ENCODE results near the gene PDE6H. TPM values are rescaled to one million over a fixed set of nuclear protein-coding genes. Genes with fewer than 3 reads are reported as not detected.
A peak's percentile ranks its signal among the peaks of the same experiment; 100 is the strongest.

The PDE6H gene
- total RNA-seq, 1 donor from 2014 or later: not detected

DNA sequence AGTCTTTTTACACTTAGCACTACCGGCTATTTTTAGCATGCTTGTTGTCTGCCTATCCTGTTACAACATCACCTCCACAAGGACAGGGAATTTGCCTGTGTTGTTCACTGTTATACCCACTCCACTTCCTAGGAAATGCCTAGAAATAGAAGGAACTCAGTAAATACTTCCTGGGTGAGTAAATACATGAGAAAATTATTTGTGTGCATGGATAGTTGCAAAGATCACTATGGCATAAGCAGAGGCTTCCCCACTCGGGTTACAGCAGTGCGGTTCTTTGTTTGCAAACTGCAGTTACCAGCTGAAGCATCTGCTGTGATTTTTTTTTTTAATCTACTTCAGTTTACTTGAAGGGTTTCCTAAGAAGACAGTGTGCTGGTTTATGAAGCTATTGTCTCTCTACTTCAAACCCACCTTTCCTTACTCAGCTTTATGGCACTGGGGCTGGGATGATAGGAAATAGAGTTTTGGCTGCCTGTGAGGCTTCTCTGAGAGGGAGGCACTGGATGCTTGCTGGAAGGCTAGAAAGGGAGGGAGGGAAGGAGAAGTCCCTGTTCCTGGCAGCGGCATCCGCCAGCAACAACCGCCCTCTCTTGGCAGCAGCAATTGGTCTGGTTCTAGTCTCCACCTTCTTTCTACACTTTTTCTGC lies 29.0 kb downstream of the PDE6H start:
- peak; percentile 17 for DNase-seq (ENCODE audit: low read depth)

DNA sequence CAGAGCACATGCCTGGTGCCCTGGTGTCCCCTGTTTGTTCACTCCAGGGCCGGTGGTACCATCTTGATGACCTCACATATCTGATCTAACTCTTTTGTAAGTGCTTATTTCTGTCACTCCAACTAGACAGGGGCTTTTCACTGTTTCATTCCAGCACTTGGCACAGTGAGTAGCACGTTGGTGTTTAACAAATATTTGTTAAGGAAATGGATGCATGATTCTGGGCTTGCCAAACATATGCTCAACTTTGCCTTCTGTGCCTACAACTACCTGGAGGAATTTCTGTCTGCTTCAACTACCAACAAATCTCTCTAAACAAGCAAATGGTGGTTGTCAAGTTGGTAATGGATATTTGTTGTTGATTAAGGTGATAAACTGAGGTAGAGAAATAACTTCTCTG lies 31.6 kb downstream of the PDE6H start:
- no peak for DNase-seq (ENCODE audit: low read depth)

DNA sequence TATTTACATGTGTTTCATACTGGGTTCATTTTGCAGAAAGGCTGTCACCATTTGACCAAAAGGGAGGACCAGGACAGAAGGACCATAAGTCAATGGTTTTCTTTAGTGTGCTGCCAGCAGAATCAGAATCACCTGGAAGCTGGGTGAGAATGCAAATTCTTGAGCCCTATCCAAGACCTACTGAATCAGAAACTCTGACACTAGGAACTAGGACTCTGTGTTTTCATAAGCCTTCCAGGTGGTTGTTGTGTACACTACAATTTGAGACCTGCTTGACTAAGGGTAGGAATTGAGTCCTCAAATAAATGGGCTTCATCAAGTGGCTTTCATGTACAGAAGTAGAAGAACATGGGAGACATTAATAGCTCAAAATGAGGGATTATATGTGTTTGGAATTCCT lies 32.2 kb downstream of the PDE6H start:
- peak; percentile 15 for DNase-seq (ENCODE audit: low read depth)

DNA sequence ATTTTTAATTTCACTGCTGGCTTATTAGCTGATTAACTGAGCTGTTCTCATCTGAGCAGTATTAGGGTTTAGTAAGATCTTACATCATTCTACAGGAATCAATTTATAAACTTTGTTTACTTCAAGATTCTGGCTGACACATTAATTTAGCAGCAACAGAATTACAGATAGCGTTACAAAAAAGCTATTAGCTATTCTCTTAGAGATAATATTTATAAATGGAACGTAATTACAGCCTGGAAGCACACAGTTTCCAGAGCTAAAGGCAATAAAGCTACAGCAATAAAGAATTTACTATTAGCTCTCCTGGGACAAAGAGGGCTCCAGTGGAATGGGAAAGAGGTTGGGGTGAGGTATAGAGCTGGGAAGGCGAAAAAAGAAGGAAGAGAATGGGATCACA lies 34.7 kb downstream of the PDE6H start:
- DNase-seq (ENCODE audit: low read depth): no peak

DNA sequence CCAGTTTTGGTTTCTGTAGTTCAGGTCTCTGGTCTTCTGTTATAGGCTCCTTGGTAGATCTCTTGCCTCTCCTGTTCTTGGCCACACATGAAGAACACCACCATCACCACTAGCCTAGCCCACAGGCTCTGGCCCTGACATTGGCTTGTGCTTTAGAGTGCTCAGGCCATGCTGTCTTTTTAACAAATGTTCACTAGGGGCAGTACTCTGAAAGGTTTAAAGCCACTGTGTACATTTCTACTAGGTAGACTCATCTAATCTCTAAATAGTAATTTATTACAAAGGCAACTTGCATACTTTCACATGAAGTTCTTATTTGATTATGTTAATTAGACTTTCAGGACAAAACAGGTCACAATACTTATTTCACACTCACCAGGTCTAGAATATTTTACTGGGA lies 38.3 kb downstream of the PDE6H start:
- DNase-seq (ENCODE audit: low read depth): peak; percentile 75

DNA sequence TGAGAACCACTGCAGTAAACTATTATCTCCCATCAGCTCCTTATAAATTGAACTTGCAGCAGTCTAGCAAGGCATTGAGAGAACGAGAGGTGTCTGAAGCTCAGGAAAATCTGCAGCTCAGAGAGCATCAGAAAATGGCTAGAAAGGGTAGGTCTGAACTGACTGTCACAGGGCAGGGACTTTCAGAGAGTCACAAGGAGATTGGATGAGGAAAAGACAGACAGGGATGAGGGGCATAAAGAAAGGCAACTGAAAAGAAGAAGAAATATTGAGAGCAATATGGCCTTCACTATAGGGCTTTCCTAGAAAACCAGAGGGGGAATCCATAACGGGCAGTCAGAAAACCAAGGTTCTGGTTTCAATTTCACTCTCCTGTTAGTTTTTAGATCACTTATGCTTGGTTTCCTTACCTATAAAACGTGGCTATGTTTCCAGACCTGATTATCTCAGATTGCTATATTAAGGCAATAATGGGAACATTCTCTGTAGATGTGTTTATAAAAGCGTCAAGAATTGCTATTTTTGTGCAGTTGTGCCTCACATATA lies 40.9 kb downstream of the PDE6H start:
- no peak for DNase-seq (ENCODE audit: low read depth)

DNA sequence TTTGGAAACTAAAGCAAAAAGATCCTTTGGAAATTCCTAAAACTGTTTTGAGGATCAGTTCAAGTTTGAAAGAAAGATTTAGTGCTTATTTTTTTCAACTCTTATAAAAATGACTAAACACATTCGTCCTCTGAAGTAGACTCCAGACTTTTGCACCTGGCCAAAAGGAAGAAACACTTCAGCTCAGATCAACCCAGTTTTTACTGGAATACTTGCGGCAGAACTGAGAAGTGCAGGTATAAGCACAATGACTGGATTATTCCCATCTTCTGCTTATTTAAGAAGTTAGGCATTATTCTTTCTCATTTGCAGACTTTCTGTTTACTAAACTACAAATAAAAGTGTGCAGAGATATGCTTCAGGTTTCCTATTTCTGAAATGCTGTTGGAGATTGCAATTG lies 41.9 kb downstream of the PDE6H start:
- peak; percentile 34 for DNase-seq (ENCODE audit: low read depth)

DNA sequence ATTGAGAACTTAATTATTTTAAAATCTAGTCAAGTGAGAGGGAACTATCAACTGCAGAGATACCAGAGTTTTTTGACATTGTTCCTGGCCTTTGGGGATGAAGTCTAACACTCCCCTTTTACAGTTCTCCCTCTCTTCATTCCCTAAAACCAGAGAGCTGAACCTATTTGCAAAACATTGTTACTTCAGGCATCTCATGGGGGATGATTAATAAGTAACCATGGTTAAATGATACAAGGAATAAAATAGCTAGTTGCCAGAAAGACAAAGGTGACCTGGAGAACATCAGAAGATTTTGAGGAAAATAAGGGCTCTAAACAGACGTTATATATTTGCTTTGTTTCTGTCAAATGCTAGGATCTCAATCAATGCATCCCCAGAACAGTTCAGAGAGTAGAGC lies 42.3 kb downstream of the PDE6H start:
- DNase-seq (ENCODE audit: low read depth): peak; percentile 72

DNA sequence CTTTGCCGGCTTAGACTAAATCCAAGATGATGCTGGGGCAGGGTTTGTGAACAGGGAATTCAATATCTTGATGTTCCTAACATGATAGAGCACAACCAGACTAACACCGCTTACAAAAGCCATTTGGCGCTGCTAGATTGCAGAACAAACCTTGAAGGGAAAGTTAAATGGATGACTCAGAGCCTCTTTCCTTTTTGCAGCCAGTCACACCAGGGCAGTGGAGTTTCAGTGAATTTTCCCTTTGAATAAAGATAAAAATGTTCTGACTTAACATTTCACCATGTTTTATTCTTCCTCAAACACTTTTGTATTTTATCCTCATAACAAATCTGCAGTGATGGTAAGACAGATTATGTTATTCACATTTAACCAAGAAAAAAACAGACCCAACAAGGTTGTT lies 47.3 kb downstream of the PDE6H start:
- no peak for DNase-seq (ENCODE audit: low read depth)

Other genes with a start within 250 kb of the PDE6H start
- gene WBP11, start 169.6 kb upstream of the PDE6H start, total RNA-seq: 5.4 and 23.4 TPM in 2 replicates
- gene C12orf60, start 169.4 kb upstream of the PDE6H start, total RNA-seq: 1.2 and 2.3 TPM in 2 replicates
- gene SMCO3, start 158.9 kb upstream of the PDE6H start, total RNA-seq: 1.0 TPM in 1 of 2 replicates, not detected in the other
- gene ART4, start 129.5 kb upstream of the PDE6H start, total RNA-seq: 1.0 TPM in 1 of 2 replicates, not detected in the other
- gene MGP, start 87.2 kb upstream of the PDE6H start, total RNA-seq: 0.35 and 0.80 TPM in 2 replicates
- gene ERP27, start 34.5 kb upstream of the PDE6H start, total RNA-seq: 0.75 and 2.8 TPM in 2 replicates
- 3.0 and 14.6 TPM in 2 replicates for gene ARHGDIB, start 11.4 kb upstream of the PDE6H start, total RNA-seq
- 4.1 TPM in 1 of 2 replicates, not detected in the other for gene RERG, start 248.4 kb downstream of the PDE6H start, total RNA-seq